Stimulated activated CD8-positive, alpha-beta memory T cell treated with anti-CD3 and anti-CD28 coated beads, Interleukin-12 subunit alpha, Interleukin-12 subunit beta, amount 100 ng/mL, for 1 hour (primary cell): ENCODE measurements around the gene PCDHGA7.
"Not testable (repeated sequence)": the region's sequence is repeated elsewhere in the genome, so short reads cannot be mapped to it uniquely, and the experiment has no call there.

Experiments
- DNase-seq: peaks from one replicate; pipeline ENCODE4 v3.0.0-alpha.2; 2020; ENCODE audit warnings: low read depth

PCDHGA7 gene

DNA sequence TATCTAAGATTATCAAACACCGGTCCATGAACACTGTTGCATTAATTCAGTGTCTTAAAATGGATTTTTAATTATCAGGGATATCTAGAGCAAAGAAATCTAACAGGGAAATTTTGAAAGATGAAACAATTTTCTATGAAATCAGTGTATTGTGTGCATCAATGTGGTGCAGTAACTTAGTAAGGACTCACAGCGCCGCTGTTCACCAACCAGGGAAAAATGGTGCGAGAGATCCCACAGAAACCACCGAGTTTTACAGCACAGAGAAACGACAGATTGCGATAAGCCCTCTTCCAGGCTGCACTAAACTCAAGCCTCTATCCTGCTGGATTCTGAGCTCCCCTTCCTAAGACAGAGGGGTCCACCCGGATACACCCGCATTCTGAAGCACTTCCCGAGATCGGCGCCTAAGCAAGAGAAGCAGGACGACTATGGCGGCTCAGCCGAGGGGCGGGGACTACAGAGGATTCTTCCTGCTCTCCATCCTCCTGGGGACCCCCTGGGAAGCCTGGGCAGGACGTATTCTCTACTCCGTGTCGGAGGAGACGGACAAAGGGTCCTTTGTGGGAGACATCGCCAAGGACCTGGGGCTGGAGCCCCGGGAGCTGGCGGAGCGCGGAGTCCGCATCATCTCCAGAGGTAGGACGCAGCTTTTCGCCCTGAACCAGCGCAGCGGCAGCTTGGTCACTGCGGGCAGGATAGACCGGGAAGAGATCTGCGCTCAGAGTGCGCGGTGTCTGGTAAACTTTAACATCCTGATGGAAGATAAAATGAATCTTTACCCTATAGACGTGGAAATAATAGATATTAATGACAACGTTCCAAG, at the start of gene PCDHGA7:
Gene PCDHGA7 (plus strand): TSS at position 274 of the 826 bp plus-strand sequence. CDS start 158 bp downstream, at position 432.
- no peak for DNase-seq

DNA sequence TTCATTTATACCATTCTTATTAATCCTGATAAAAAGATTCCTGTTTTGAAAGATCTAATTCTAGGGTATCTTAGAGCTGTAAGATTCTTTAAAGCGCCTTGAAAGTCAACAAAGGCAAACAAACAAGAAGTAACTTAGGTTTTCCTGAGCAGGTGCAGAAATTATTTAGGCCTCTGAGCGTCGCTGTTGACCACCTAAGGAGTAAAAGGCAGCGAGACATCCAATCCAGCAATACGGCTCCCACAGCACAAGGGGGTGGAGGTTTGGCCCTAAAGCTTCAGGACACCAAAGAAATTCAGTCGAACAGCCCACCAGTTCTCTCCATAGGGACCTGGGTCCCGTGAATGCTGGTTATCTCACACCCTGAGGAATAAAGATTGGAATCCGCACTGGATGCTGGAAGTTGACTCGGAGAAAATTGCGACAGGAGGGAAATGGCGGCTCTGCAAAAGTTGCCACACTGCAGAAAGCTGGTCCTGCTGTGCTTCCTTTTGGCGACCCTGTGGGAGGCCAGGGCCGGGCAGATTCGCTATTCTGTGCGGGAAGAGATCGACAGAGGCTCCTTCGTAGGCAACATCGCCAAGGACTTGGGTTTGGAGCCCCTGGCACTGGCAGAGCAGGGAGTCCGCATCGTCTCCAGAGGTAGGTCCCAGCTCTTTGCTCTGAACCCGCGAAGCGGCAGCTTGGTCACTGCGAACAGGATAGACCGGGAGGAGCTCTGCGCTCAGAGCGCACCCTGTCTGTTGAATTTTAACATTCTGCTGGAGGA, 43.8 kb upstream of the PCDHGA7 start, which contains the start of gene PCDHGA2:
Gene PCDHGA2 (plus strand): TSS at position 223 of the 769 bp plus-strand sequence.
- DNase-seq, result no peak

DNA sequence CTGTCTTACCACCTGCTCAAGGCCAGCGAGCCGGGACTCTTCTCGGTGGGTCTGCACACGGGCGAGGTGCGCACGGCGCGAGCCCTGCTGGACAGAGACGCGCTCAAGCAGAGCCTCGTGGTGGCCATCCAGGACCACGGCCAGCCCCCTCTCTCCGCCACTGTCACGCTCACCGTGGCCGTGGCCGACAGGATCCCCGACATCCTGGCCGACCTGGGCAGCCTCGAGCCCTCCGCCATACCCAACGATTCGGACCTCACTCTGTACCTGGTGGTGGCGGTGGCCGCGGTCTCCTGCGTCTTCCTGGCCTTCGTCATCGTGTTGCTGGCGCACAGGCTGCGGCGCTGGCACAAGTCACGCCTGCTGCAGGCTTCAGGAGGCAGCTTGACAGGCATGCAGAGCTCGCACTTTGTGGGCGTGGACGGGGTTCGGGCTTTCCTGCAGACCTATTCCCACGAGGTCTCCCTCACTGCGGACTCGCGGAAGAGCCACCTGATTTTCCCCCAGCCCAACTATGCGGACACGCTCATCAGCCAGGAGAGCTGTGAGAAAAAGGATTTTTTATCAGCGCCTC, 41.7 kb upstream of the PCDHGA7 start:
- not testable (repeated sequence) for DNase-seq

DNA sequence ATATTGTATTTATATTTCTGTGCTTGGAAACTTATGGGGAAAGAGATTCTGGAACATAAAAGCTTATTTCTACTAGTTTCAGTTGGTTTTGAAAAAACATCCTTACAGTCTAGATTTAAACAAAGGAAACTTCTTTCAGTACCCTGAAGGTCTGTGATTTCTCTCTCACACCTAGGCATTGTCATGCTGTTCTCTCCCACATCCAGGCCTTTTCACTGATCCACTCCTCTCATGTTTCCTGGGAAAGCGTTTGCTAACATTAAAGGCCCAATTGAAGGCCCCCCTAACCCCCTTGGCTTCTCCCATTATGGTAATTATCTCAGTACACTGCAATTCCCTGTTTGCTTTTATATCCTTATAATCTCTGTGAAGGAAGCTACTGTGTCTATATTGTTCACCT, 39.8 kb upstream of the PCDHGA7 start:
- no peak for DNase-seq

DNA sequence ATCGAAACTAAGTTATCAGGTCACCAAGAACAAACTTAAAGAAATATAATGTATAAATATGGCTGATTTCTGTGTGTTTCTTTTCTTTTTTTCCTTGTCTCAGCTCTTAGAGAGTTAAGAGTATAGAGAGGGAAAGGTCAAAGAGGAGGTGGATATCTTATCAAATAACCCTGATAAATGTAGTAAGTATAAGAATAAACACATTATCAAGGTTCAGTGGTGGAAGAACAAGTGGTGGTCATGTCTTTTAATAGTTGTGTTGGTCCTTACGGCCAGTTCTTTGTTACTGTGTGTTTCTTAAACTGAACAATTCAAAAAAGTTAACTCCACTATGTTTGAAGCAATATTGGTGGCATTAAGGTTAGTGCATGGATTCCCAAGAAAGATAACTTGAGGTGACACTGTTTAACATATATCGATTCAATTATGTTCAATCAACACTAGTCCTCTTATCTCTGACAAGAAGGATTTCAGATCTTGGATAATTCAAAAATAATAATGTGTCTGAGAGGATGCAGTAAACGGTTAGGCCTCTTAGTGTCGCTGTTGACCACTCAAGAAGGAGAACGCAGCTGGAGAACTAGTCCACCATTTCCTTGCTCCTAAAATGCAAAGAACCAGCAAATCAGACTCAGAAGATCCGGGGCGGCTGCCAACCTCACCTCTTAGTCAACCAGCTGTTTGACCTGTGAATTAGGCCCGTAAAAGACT, 39.1 kb upstream of the PCDHGA7 start, which contains the start of gene PCDHGA3:
Gene PCDHGA3 (plus strand): TSS at position 588 of the 711 bp plus-strand sequence. CDS start 205 bp downstream, outside the sequence.
- DNase-seq, result no peak

DNA sequence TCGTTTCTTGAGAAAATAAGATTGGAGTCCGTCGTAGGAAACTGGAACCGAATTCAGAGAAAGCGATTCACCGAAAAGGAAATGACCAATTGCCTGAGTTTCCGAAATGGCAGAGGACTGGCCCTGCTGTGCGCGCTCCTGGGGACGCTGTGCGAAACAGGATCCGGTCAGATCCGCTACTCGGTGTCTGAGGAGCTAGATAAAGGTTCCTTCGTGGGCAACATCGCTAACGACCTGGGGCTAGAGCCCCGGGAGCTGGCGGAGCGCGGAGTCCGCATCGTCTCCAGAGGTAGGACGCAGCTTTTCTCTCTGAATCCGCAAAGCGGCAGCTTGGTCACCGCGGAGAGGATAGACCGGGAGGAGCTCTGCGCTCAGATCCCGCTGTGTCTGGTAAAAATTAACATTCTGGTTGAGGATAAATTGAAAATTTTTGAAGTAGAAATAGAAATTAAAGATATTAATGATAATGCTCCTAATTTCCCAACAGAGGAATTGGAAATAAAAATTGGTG, 38.5 kb upstream of the PCDHGA7 start:
- no peak for DNase-seq

DNA sequence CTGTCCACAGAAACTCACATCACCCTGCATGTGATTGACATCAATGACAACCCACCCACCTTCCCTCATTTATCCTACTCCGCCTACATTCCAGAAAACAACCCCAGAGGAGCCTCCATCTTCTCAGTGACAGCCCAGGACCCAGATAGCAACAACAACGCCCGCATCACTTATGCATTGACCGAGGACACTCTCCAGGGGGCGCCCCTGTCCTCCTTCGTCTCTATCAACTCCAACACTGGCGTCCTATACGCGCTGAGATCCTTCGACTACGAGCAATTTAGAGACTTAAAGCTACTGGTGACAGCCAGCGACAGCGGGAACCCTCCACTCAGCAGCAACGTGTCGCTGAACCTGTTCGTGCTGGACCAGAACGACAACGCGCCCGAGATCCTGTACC, 37.2 kb upstream of the PCDHGA7 start:
- no peak for DNase-seq

DNA sequence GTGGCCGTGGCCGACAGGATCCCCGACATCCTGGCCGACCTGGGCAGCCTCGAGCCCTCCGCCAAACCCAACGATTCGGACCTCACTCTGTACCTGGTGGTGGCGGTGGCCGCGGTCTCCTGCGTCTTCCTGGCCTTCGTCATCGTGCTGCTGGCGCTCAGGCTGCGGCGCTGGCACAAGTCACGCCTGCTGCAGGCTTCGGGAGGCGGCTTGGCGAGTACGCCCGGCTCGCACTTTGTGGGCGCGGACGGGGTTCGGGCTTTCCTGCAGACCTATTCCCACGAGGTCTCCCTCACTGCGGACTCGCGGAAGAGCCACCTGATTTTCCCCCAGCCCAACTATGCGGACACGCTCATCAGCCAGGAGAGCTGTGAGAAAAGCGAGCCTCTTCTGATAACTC, 36.5 kb upstream of the PCDHGA7 start:
- DNase-seq, result not testable (repeated sequence)

DNA sequence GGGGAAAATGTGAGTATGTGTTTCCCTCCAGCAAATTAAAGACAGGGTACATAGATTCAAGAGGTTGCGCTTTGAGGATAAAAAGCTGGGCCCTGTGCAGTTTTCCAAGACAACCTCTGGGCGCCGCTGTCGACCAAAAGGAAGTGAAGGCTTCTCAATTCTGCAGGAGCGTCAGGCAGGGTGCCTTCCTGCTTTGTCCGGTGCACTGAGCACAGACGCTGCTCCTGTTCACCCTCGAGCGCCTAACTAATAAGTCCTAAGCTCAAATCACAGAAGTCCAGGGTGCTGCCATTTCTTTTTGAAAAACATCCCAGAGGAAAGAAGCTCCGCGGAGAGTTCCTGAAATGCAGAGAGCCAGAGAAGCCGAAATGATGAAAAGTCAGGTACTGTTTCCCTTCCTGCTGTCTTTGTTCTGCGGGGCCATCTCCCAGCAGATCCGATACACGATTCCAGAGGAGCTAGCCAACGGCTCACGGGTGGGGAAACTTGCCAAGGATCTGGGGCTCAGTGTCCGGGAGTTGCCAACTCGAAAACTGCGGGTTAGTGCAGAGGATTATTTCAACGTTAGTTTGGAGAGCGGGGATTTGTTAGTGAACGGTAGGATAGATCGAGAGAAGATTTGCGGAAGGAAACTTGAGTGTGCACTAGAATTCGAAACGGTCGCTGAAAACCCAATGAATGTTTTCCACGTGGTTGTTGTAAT, 32.5 kb upstream of the PCDHGA7 start, which contains the start of gene PCDHGB1:
Gene PCDHGB1 (plus strand): TSS at position 183 of the 703 bp plus-strand sequence. CDS start 162 bp downstream, at position 345.
- DNase-seq, result no peak

DNA sequence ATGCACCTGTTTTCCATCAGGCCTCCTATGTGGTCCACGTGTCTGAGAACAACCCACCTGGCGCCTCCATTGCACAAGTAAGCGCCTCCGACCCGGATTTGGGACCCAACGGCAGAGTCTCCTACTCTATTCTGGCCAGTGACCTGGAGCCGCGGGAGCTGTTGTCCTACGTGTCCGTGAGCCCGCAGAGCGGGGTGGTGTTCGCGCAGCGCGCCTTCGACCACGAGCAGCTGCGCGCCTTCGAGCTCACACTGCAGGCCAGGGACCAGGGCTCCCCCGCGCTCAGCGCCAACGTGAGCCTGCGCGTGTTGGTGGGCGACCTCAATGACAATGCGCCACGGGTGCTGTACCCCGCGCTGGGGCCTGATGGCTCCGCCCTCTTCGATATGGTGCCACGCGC, 31.0 kb upstream of the PCDHGA7 start:
- no peak for DNase-seq

DNA sequence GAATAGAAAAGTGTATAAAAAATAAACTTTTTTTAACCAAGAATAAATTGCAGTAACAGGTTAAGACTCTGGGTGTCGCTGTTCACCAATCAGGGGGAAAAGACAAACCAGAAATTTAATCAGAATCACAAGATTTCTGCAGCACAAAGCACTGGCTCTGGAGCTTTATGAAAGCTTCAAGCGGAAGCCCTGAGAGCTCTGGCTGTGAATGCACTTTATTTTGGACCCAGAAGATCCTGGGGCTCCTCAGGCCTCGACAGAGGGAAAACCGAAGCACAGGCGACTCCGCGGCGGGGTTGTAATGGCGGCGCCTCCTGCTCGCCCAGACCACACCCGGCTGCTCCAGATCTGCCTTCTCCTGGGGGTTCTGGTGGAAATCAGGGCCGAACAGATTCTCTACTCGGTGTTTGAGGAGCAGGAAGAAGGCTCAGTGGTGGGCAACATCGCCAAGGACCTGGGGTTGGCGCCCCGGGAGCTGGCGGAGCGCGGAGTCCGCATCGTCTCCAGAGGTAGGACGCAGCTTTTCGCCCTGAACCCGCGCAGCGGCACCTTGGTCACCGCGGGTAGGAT, 27.6 kb upstream of the PCDHGA7 start, which contains the start of gene PCDHGA4:
Gene PCDHGA4 (plus strand): TSS at position 122 of the 570 bp plus-strand sequence. CDS start 87 bp downstream, at position 209.
- no peak for DNase-seq

DNA sequence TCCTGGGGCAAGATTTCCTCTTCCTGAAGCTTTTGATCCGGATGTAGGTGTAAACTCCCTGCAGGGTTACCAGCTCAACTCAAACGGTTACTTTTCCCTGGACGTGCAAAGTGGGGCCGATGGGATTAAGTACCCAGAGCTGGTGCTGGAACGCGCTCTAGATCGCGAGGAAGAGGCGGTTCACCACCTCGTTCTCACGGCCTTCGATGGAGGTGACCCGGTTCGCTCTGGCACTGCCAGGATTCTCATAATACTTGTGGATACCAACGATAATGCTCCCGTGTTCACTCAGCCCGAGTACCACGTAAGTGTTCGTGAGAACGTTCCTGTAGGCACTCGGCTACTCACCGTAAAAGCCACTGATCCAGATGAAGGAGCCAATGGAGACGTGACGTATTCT, 26.9 kb upstream of the PCDHGA7 start:
- DNase-seq, result no peak

DNA sequence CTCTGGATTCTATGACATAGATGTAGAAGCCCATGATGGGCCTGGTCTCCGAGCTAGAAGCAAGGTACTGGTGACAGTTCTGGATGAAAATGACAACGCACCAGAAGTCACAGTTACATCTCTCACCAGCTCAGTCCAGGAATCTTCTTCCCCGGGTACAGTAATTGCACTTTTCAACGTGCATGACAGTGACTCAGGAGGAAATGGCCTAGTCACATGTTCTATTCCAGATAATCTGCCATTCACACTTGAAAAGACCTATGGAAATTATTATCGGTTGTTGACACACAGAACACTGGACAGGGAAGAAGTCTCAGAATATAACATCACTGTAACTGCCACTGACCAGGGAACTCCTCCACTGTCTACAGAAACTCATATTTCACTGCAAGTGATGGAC, 26.4 kb upstream of the PCDHGA7 start:
- DNase-seq, result no peak

DNA sequence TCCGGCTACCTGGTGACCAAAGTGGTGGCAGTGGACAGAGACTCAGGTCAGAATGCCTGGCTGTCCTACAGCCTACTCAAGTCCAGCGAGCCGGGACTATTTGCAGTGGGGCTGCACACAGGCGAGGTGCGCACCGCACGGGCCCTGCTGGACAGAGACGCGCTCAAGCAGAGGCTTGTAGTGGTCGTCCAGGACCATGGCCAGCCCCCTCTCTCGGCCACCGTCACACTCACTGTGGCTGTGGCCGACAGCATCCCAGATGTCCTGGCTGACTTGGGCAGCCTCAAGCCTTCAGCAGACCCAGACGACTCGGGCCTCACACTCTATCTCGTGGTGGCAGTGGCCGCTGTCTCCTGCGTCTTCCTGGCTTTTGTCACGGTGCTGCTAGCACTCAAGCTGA, 25.6 kb upstream of the PCDHGA7 start:
- DNase-seq, result no peak

DNA sequence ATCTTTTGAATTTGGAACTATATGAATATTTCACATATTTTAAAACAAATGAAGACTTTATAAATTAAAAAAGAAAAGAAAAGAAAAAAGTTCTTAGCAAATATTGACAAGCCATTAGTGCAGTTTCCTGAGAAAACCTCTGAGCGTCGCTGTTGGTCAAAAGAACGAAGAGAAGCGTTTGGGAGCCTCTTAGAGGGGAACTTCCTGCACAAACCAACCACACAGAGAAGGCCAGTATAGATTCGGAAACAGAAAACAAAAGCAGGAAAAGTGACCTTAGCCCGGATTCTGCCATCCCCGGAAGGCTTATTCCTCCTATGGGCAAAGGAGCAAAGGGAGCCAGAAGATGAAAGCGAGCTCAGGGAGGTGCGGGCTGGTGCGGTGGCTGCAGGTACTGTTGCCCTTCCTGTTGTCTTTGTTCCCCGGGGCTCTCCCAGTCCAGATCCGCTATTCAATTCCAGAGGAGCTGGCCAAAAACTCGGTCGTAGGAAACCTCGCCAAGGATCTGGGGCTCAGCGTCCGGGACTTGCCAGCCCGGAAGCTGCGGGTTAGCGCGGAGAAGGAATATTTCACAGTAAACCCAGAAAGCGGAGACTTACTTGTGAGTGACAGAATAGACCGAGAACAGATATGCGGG, 22.6 kb upstream of the PCDHGA7 start, which contains the start of gene PCDHGB2:
Gene PCDHGB2 (plus strand): TSS at position 205 of the 637 bp plus-strand sequence. CDS start 142 bp downstream, at position 347.
- DNase-seq, result no peak

DNA sequence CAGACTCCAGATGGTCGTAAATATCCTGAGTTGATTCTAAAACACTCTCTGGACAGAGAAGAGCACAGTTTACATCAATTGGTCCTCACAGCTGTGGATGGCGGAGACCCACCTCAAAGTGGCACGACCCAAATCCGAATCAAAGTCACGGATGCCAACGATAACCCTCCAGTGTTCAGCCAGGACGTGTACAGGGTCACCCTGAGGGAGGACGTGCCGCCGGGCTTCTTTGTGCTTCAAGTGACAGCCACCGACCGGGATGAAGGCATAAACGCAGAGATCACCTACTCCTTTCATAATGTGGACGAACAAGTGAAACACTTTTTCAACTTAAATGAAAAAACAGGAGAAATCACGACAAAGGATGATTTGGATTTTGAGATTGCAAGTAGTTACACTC, 21.9 kb upstream of the PCDHGA7 start:
- no peak for DNase-seq

DNA sequence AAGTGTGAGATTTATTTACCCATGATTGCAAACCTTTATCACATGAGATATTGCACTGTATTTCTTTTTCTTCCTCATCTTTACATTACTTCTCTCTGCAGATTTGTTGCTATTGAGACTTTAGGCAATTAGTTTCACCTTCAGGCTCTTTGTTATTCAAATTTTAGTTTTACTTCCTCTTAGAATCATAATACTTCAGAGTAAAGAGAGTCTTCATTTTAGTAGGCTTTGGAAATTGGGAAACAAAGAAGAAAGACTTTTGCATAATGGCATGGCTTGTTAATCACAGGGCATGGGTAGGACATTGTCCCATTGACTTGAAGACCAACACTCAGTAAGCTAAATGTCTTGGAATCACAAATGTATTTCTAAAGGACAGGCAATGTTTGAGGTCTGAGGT, 19.8 kb upstream of the PCDHGA7 start:
- no peak for DNase-seq

DNA sequence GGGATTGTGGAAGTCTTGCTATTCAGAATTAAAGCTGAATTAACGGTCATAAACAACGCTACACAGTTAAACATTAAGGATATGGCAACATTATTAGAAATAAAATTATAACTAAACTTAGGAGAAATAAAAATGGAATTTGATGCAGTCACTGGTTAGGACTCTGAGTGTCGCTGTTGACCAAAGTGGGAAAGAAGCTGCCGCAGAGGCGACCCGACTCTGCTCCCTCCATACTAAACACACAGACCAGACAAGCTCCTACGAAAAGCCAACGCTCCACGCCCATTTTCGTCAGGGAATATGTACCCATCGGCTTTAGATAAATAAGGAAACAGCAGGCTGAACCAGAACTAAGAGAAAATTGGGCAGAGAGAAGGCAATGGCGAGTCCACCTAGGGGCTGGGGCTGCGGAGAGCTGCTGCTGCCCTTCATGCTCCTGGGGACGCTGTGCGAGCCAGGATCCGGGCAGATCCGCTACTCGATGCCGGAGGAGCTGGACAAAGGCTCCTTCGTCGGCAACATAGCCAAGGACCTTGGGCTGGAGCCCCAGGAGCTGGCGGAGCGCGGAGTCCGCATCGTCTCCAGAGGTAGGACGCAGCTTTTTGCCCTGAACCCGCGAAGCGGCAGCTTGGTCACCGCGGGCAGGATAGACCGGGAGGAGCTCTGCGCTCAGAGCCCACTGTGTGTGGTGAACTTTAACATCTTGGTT, 18.4 kb upstream of the PCDHGA7 start, which contains the start of gene PCDHGA5:
Gene PCDHGA5 (plus strand): TSS at position 211 of the 709 bp plus-strand sequence. CDS start 169 bp downstream, at position 380.
- DNase-seq, result no peak
